ENCODE data around the gene TECPR1.

TECPR1 gene

GRCh38 chr7:98209166-98209920 is 42.7 kb downstream of the TECPR1 start:
- no peak for DNase-seq

DNA sequence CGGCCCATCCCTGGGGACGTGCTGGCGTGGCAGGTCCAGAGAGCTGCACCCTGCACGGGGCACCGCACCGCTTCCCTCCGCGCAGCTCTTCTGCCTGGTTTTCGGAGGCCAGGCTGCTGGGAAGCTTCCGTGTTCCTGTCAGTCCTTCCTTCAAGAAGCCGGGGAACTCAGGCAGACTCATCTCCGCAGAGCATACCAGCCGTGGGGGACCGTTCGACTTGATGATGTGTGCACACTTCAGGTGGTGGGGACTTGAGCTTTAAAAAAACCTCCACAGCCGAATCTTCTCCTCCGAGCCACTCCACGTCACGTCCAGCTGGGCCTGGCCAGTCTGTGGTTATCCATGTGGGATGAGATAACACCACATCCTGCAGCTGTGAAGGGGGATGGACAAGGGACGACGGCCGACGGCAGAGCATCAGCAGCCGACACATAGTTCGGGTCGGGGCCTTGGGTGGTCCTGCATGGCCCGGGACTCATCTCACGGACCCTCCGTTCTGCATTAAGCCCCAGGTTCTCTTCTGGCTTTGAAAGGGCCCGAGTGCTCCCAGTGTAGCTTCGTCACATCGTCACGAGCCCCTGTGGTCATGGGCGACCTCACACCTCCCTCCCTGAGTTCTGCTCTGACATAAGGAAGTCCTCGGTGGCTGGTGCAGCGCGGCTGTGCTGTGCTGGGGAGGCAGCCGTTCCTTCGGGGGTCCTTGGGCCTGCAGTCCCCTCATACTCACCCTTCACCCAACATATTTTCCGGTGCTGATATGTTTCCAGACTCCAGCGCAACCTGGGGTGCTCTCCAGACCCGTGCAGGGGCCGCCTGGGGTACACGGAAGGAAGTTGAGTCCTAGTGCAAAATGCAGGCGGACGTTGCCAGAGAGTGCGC is 45.3 kb downstream of the TECPR1 start:
- no peak for DNase-seq

- DNase-seq: no peak
Observed at GRCh38 chr7:98205162-98205845, 46.7 kb downstream of the TECPR1 start.

DNA sequence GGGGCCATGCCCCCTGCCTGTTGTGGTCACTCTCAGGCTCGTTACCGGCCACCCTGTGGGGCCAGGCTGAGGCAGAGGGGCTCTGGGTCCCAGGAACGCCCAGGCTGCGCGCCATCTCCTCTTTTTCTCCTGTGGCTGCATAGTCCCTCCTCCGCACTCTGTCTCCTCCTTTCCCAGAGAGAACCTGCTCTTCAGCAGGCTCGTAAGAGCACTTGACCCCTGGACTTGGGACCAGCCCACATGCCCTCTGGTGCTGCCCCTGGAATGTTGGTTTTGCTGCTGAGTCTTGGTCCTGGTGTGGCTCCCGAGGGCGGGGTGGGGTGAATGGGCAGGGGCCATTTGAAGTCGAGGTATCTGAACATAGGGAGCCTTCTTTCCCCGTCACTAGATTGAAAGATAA is 47.4 kb downstream of the TECPR1 start:
- no peak for DNase-seq

- DNase-seq: no peak
Observed at GRCh38 chr7:98203964-98204605, 47.9 kb downstream of the TECPR1 start.

- DNase-seq: no peak
Observed at GRCh38 chr7:98203261-98203963, 48.6 kb downstream of the TECPR1 start.

DNA sequence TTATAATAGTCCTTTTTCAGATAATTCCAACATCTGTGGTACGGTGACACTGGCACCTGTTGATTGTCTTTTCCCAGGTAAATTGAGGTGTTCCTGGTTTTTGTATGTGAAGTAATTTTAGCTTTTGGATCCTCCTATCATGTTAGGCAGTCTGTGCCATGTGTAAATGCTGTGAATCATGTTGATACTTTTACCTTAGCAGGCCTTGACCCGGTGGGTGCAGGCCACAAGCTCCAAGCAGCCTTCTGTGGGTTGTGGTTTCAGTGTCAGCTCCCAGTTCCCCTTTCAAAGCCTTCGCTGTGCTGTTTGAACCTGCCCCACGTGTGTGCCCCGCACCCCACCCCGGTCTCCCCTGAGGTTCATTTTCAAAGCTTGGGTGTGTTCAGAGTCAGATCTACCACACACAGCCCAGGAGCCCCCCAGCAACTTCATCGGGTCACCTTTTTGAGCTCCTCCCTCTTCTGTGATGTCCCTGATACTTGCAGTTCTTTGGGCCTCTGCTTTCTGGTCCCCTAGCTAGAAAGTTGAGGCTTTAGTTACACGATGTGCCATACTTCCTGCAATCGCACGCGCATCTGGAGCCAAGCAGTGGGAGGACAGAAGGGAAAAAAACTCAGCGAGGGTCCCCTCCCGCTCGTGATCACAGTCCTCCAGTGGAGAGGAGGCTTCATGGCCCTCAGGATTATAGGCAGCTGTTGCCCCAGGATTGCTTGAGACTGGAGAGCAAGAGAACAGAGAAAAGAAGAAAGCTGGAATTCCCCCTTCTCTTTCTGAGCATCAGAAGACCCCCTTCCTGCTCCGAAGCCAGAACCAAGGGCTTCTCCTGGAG is 49.5 kb downstream of the TECPR1 start:
- DNase-seq: peak; percentile 23

DNA sequence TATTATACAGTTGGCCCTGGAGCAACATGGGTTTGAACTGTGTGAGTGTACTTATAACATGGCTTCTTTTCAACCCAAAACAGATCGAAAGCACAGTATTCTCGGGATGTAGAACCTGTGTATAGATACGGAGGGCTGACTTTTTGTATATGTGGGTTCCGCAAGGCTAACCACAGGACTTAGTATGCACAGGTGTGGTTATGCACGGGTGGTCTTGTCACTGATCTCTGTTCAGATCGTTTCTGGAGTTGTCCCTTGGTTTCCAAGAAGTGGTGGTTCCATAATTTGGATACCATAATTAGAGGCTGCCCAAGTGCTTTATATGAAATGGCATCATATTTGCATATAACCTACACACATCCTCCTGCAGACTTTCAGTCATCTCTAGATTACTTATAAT is 51.7 kb downstream of the TECPR1 start:
- no peak for DNase-seq

DNA sequence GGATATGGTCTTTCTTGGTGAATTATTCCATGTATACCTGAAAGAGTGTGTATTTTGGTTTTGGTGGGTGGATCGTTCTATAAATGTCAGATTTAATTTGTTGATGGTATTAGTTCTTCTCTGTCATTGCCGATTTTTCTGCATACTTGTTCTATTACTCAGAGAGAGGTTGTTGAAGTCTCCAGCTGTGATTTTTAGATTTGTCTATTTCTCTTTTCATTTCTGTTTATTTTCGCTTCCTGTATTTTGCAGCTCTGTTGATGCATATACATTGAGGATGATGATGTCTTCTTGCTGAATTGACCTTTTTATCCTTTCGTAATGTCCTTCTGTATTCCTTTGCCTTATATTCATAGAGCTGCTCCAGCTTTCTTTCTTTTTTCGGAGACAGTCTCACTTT is 52.9 kb downstream of the TECPR1 start:
- peak; percentile 5 for DNase-seq

GRCh38 chr7:98196706-98197605 is 55.1 kb downstream of the TECPR1 start:
- no peak for DNase-seq

DNA sequence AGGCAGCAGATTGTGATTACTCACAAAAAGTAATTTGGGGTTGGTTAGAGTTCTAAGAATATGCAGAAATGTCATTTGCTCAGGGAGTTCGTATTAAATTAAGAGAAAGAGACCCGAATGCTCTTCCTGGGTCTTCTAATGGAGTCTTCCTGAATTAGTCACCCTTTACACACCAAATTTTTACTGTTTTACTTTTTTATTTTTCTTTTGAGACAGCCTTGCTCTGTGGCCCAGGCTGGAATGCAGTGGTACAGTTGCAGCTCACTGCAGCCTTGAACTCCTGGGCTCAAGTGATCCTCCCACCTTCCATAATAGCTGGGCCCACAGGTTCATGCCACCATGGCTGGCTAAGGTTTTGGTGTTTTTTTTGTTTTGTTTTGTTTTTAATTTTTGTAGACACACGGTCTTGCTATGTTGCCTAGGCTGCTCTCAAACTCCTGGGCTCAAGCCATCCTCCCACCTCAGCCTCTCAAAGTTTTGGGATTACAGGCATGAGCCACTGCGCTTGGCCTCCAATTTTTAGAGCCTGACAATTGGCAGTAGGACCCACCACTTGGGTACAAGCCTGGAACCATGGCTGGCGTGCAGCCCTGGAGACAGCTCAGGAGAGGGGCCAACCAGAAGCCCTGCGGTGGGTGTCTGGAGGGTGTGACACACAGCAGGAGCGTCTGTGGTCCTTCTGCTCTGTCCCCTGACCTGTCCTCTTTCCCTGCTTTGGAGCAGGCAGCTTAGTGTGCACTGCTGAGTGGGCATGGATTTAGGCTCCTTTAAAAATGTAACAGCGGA is 57.2 kb downstream of the TECPR1 start:
- no peak for DNase-seq

DNA sequence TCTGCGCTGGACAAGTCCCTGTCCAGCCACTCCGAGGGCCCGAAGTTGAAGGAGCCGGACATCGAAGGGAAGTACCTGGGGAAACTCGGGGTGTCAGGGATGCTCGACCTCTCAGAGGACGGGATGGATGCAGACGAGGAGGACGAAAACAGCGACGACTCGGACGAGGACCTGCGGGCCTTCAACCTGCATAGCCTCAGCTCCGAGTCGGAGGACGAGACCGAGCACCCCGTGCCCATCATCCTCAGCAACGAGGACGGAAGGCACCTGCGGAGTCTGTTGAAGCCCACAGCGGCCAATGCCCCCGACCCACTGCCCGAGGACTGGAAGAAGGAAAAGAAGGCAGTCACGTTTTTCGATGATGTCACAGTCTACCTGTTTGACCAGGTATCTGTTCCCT is 57.8 kb downstream of the TECPR1 start:
- no peak for DNase-seq

- DNase-seq: no peak
Observed at GRCh38 chr7:98193474-98194180, 58.4 kb downstream of the TECPR1 start.

- DNase-seq: no peak
Observed at GRCh38 chr7:98192781-98193457, 59.1 kb downstream of the TECPR1 start.

GRCh38 chr7:98191668-98192431 is 60.2 kb downstream of the TECPR1 start:
- DNase-seq: no peak

DNA sequence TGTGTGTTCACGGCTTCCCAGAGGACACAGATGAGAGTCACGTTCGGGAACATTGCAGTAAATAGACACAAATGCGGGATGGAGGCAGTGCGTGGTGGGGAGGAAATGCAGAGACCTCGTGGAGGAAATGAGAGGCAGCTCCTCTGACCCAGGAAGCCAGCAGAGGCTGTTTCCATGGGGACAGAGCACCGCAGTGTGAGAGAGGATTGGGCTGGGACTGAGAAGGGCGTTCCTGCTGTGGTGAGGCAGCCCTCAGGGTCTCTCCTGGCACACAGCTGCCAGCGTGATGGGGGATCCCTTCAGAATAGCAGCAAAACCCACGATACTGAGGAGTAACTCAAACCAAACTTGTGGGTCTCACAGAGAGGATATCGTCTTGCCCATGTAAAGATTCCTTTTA is 62.5 kb downstream of the TECPR1 start:
- no peak for DNase-seq

DNA sequence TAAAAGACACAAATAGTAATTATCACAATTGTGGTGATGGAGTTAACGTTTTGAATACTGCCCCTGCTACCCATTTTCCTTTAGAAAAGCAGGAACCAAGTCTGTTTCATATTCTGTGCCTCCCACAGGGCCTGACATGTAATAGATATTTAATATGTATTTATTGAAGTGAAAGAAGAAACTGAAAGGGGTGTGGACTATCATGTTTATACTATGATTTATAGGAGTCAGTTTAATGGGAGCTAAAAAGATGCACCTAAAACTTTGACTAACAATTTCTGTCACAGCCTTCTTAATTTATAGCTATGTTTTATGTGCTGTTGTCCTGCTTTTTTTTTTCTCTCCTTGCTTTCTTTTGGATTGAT is 64.9 kb downstream of the TECPR1 start:
- no peak for DNase-seq
